Tibial nerve (tissue), 3 donors: ENCODE results near the gene RAB6B.

Source experiments
- POLR2A ChIP-seq, 2 donors: fragments of 450-650 bp; IDR thresholded peaks; one replicate each; pipeline ENCODE4 v1.6.1; 2017; ENCODE audit warnings: antibody characterized with exemption in 2 of 2, mild to moderate bottlenecking in 2 of 2, moderate library complexity in 2 of 2
- TF ChIP-seq, protein P1 (sequence below), 5 experiments: fragments of 200-600 bp in 3 of 5; fragments of 450-650 bp in 2 of 5; sonication (generic) in 3 of 5; IDR thresholded peaks; one replicate each; pipeline ENCODE4 v1.5.1; 2016 to 2019; ENCODE audit warnings: antibody characterized with exemption in 5 of 5, mild to moderate bottlenecking in 3 of 5, moderate library complexity in 2 of 5

DNA sequence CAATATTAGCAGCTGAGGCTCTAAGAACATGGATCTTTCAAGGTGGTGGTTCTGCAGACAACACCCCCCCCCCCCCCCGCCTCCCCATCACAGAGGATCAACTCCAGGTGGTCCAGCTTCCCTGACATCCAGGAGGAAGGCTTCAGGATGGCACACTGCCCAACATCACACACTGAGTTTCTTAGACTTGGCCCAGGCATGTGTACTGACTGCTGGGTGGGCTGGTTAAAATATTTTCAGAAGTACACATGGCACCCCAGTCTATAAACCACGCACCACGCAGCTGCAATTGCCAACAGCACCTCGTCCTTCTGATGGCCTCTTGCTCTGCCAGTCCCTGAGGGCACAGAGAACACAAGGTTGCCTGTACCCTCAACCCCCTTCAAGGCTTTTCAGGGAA lies 68.0 kb downstream of the RAB6B start:
- TF ChIP-seq, protein P1, sequence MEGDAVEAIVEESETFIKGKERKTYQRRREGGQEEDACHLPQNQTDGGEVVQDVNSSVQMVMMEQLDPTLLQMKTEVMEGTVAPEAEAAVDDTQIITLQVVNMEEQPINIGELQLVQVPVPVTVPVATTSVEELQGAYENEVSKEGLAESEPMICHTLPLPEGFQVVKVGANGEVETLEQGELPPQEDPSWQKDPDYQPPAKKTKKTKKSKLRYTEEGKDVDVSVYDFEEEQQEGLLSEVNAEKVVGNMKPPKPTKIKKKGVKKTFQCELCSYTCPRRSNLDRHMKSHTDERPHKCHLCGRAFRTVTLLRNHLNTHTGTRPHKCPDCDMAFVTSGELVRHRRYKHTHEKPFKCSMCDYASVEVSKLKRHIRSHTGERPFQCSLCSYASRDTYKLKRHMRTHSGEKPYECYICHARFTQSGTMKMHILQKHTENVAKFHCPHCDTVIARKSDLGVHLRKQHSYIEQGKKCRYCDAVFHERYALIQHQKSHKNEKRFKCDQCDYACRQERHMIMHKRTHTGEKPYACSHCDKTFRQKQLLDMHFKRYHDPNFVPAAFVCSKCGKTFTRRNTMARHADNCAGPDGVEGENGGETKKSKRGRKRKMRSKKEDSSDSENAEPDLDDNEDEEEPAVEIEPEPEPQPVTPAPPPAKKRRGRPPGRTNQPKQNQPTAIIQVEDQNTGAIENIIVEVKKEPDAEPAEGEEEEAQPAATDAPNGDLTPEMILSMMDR (IDR thresholded peaks at IDR 0.05) = no peak
- TF ChIP-seq POLR2A (IDR thresholded peaks at IDR 0.05) = no peak
